ENCODE results near the gene SLC7A11. TPM values are rescaled to one million over a fixed set of nuclear protein-coding genes. Genes with fewer than 3 reads are reported as not detected.

The SLC7A11 gene
- total RNA-seq, 2 donors from 2014 or later = 0.99 to 2.6 TPM

DNA sequence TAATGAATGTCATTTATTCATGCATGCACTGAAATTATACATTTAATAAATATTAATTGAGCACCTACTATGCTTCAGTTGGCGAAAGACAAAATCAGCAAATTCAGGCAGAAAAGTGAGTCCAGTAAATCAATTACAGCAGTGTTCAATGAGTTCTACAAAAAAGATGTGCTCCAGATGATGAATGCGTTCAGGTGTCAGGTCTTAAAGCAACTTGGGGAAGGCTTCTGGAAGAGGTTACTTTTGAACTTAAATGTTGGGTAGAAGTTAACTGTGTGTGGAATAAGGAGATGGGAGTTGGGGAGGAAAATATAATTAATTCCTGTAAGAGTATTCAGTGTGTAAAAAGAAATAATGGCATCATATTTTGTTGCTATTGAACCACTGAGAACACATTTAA is 79.0 kb downstream of the SLC7A11 start:
- no peak overlapping the region for H3K4me3 ChIP-seq
- no peaks in the 10 kb centered on the region for H3K4me1 ChIP-seq (ENCODE audit: control insufficient read depth in 1 of 2, low read depth in 2 of 2)
- no peaks in the 10 kb centered on the region for H3K27me3 ChIP-seq (replicated peaks; ENCODE audit: insufficient read depth)
- DNase-seq (ENCODE audit: low spot score) (no peak), ATAC-seq (ENCODE audit: insufficient number of reproducible peaks, low FRiP score, low read depth) (no peak)
- H3K9me3 ChIP-seq = no peaks in the 10 kb centered on the region
- TF ChIP-seq, protein P1, sequence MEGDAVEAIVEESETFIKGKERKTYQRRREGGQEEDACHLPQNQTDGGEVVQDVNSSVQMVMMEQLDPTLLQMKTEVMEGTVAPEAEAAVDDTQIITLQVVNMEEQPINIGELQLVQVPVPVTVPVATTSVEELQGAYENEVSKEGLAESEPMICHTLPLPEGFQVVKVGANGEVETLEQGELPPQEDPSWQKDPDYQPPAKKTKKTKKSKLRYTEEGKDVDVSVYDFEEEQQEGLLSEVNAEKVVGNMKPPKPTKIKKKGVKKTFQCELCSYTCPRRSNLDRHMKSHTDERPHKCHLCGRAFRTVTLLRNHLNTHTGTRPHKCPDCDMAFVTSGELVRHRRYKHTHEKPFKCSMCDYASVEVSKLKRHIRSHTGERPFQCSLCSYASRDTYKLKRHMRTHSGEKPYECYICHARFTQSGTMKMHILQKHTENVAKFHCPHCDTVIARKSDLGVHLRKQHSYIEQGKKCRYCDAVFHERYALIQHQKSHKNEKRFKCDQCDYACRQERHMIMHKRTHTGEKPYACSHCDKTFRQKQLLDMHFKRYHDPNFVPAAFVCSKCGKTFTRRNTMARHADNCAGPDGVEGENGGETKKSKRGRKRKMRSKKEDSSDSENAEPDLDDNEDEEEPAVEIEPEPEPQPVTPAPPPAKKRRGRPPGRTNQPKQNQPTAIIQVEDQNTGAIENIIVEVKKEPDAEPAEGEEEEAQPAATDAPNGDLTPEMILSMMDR (IDR thresholded peaks at IDR 0.05) = no peak
- H3K36me3 ChIP-seq = no peaks in the 10 kb centered on the region
- no peak overlapping the region for H3K27ac ChIP-seq

DNA sequence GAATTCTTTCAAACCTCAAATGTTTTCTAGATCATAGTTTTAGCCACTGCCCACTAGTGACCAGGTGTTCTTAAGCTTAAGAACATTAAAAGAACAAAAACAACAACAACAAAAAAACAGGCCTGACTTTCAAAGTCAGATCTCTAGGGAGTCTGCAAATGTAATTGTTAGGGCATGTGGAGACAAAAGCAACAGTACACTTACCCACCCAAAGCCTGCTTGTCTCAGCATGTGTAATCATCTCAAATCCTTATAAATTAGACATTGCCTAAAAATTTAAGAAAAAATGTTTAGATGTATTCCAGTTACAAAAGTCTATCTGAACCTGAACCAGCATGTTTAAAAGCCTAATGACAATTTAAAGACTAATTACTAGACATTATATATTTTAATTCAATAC is 79.9 kb downstream of the SLC7A11 start:
- no peaks in the 10 kb centered on the region for H3K36me3 ChIP-seq
- H3K27me3 ChIP-seq (replicated peaks; ENCODE audit: insufficient read depth) = no peaks in the 10 kb centered on the region
- DNase-seq (ENCODE audit: low spot score) (no peak), ATAC-seq (ENCODE audit: insufficient number of reproducible peaks, low FRiP score, low read depth) (no peak)
- no peak overlapping the region for H3K4me3 ChIP-seq
- H3K27ac ChIP-seq = no peak overlapping the region
- TF ChIP-seq, protein P1 (IDR thresholded peaks at IDR 0.05) = no peak
- no peaks in the 10 kb centered on the region for H3K9me3 ChIP-seq
- H3K4me1 ChIP-seq (ENCODE audit: control insufficient read depth in 1 of 2, low read depth in 2 of 2) = no peaks in the 10 kb centered on the region

DNA sequence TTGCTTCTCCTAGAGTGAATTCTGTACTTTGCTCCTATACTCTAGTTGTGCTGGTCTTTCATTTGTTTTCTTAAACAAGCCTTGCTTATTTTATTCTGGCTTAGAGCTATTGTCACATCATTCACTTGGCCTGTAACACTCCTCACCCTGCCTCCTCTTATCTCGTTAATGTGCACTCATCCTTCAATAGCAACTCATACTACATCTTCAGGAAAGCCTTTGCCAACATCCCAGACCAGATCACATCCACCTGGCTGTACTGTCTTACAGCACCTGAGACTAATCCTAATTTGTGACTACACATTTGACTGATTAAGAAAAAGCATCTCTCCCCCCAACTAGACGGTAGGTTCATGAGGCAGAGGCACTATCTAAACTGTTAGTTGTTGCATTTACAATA is 80.8 kb downstream of the SLC7A11 start:
- ATAC-seq (ENCODE audit: insufficient number of reproducible peaks, low FRiP score, low read depth) (no peak), DNase-seq (ENCODE audit: low spot score) (no peak)
- H3K4me1 ChIP-seq (ENCODE audit: control insufficient read depth in 1 of 2, low read depth in 2 of 2) = no peaks in the 10 kb centered on the region
- H3K36me3 ChIP-seq = no peaks in the 10 kb centered on the region
- H3K27ac ChIP-seq = no peak overlapping the region
- H3K9me3 ChIP-seq = no peaks in the 10 kb centered on the region
- no peak overlapping the region for H3K4me3 ChIP-seq
- TF ChIP-seq, protein P1 (IDR thresholded peaks at IDR 0.05) = no peak
- no peaks in the 10 kb centered on the region for H3K27me3 ChIP-seq (replicated peaks; ENCODE audit: insufficient read depth)

DNA sequence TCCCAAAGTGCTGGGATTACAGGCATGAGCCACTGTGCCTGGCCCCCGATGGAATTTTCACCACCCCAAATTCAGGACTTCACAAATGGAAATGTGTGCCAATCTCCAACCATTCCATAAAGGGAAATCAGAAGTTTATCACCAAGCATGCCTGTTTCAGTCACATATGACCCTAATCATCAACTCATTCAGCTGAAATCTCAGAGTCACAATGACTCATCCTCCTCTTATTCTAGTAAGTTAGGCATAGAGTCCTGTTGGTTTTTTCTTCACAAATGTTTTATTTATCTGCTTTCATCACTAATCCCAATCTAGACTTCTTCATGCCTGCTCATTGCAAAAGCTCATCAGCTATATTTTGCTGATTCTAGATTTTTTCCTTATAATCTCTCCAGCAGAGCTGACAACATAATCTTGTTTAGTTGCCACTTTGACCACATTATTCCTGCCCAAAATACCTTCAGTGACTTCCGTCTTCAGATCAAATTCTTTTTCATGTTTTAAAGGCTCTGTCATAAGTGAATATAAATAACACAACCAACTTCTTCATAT is 83.3 kb downstream of the SLC7A11 start:
- DNase-seq (ENCODE audit: low spot score) (no peak), ATAC-seq (ENCODE audit: insufficient number of reproducible peaks, low FRiP score, low read depth) (no peak)
- TF ChIP-seq, protein P1 (IDR thresholded peaks at IDR 0.05) = no peak
- no peak overlapping the region for H3K4me3 ChIP-seq
- H3K27ac ChIP-seq = no peak overlapping the region
- no peaks in the 10 kb centered on the region for H3K36me3 ChIP-seq
- no peaks in the 10 kb centered on the region for H3K9me3 ChIP-seq
- H3K4me1 ChIP-seq (ENCODE audit: control insufficient read depth in 1 of 2, low read depth in 2 of 2) = no peaks in the 10 kb centered on the region
- no peaks in the 10 kb centered on the region for H3K27me3 ChIP-seq (replicated peaks; ENCODE audit: insufficient read depth)

DNA sequence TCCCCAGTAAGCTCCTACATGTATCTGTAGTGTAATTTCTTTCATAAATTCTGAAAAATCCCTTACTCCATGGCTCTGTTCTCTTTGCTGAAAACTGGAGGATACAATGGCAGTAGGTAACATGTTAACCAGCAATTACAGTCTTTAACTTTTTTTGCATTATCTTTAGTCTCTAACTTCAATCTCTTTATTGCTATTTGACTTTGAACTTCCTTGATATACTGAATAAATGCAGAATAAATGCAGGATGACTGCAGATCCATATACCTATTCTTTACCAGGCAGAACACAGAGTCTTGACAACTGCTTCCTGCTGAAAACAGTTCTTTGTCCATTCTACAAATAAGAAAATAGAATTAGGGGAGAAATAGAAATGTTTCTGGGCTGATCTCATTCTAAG is 101.3 kb downstream of the SLC7A11 start:
- no peak for ATAC-seq (ENCODE audit: insufficient number of reproducible peaks, low FRiP score, low read depth)
- DNase-seq (ENCODE audit: low spot score) = no peak
- Histone ChIP-seq H3K4me3 (no peak overlapping the region), H3K27me3 (replicated peaks; ENCODE audit: insufficient read depth) (no peaks in the 10 kb centered on the region), H3K9me3 (no peaks in the 10 kb centered on the region), H3K4me1 (ENCODE audit: control insufficient read depth in 1 of 2, low read depth in 2 of 2) (no peaks in the 10 kb centered on the region), H3K36me3 (no peaks in the 10 kb centered on the region), H3K27ac (no peak overlapping the region)
- TF ChIP-seq, protein P1 (IDR thresholded peaks at IDR 0.05) = no peak

Measured in thoracic aorta (tissue), 2 donors.